RWPE1 (cell line): ENCODE data around the gene CD34.
"Not testable (repeated sequence)": the region's sequence is repeated elsewhere in the genome, so short reads cannot be mapped to it uniquely, and the experiment has no call there.

Source experiments
- CTCF ChIA-PET: fragments of 350-600 bp; sonication (Branson Sonifier 250); formaldehyde crosslinking; extraction: SDS; loops from one replicate; lab custom pipeline; 2021; lab: Yijun Ruan, JAX
- POLR2A ChIA-PET: fragments of 400-600 bp; formaldehyde crosslinking; extraction: SDS; loops from one replicate; lab custom pipeline; 2020; ENCODE audit warnings: antibody characterized with exemption; ENCODE audit not compliant: low non-redundant PET; lab: Yijun Ruan, JAX
- DNase-seq: peaks from one replicate; pipeline ENCODE4 v3.0.0; 2012; ENCODE audit warnings: low spot score
- H3K27ac ChIP-seq: fragments of 450-650 bp; 2 replicates; pipeline ENCODE4 v1.5.1; 2017
- CTCF ChIP-seq: fragments of 450-650 bp; conservative IDR thresholded peaks from 2 replicates; pipeline ENCODE4 v1.5.1; 2017; ENCODE audit warnings: low read depth, mild to moderate bottlenecking

CD34 gene

DNA sequence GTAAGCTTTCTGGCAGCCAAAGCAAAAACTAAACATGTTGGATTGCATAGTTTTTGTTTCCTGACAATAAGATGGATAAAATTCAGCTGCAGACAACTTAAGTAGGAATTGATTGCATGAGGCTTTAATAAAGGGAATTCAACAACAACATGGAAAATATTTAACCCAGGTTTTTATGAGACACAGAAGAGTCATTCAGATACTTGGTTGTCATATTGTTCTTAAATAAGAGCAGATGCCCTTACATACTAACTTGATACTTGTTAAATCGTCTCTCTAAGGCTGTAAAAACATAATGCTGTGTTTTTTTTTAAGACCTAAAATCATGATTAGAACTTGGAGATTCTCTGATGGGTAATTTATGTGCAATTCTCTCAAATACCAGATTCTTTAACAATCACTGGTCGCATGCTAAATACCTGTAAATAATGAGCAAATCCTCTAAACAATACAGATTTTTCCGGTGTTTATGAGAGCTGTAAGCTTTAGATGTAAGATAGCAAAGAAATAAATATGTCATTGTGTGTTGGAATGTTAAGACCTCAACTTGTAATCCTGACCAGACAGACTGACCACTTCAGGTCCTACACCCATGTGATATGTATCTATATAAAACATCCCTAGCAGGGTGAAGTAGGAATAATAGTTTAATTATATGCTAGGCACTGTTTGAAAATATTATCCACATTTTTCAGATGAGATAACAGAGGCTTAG lies 37.8 kb upstream of the CD34 start:
- DNase-seq, result no peak
- no peak for TF ChIP-seq CTCF
- ChIA-PET POLR2A (no interaction called here), CTCF (interaction anchor here (0.5 to 0.6 kb wide), 2 partner anchors 152 to 1812 kb away, joined by 3 to 4 read pairs; no protein-coding TSS in a partner anchor)
- H3K27ac ChIP-seq, result no peak overlapping the region

DNA sequence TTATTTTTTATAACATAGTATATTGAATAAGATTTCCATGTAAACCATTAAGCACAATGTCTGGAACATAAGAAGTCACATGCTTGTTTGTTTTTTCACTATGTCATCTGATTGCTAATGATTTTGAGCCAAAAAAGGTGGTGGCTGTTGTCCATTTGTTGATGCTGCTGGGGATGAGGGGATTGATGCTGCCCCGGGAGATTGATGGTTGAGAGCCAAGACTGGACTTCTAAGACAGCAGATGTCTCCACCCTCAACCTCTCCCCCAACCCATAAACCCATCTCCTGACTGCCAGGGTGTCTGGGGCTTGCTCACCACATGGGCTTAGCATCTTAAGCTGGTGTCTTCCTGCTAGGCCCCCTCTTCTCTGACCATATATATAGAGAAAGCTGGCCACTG lies 35.8 kb upstream of the CD34 start:
- CTCF ChIA-PET, result no interaction called here
- POLR2A ChIA-PET, result no interaction called here
- no peak for DNase-seq
- no peak for TF ChIP-seq CTCF
- no peak overlapping the region for H3K27ac ChIP-seq

GRCh38 chr1:207944571-207944970 lies 33.6 kb upstream of the CD34 start:
- ChIA-PET POLR2A (no interaction called here), CTCF (interaction anchor here (0.7 kb wide), 1 partner anchor 379 kb away, joined by 4 read pairs; no protein-coding TSS in a partner anchor)
- no peak overlapping the region for H3K27ac ChIP-seq
- peak; percentile 53 for DNase-seq
- no peak for TF ChIP-seq CTCF

GRCh38 chr1:207942337-207942741 lies 31.4 kb upstream of the CD34 start:
- POLR2A ChIA-PET, result not testable (repeated sequence)

DNA sequence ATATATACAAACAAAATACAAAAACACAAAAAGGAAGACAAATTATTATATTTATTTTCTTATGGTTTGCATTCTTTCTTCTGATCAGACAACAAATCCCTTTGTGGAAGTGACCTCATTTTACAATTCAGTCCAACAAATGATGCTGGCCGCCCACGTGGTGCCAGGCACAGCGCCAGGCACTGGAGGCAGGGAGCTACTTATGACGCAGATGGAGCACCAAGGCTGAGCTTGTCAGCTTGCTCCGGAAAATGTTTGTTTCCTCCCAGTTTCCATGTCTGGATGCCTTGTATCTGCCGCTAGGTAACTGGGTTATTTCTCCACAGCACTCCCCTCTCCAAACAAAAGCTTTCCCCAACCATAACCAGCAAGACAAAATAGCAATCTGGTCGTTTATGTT lies 30.7 kb upstream of the CD34 start:
- DNase-seq, result no peak
- POLR2A ChIA-PET, result no interaction called here
- no peak for TF ChIP-seq CTCF

More at GRCh38 chr1:207942337-207942741, 31.4 kb upstream of the CD34 start:
- not testable (repeated sequence) for H3K27ac ChIP-seq, DNase-seq
- CTCF ChIA-PET, result interaction anchor here (1.2 to 1.8 kb wide), 2 partner anchors 21 to 201 kb away, joined by 5 read pairs; no protein-coding TSS in a partner anchor

GRCh38 chr1:207938016-207938415 lies 27.1 kb upstream of the CD34 start:
- no peak for TF ChIP-seq CTCF
- ChIA-PET POLR2A (no interaction called here), CTCF (no interaction called here)
- H3K27ac ChIP-seq, result no peak overlapping the region
- no peak for DNase-seq

More for the DNA sequence above, 30.7 kb upstream of the CD34 start:
- H3K27ac ChIP-seq, result no peak overlapping the region
- CTCF ChIA-PET, result interaction anchor here (0.7 to 1.8 kb wide), 2 partner anchors 22 to 45 kb away, joined by 3 to 5 read pairs; no protein-coding TSS in a partner anchor

- DNase-seq, result no peak
- CTCF ChIA-PET, result no interaction called here
- no peak overlapping the region for H3K27ac ChIP-seq
- POLR2A ChIA-PET, result no interaction called here
- no peak for TF ChIP-seq CTCF
Measured at GRCh38 chr1:207937204-207937603, 26.3 kb upstream of the CD34 start.
